GM06990 (cell line): ENCODE data around the gene SF3B3.
"Not testable (repeated sequence)": the region's sequence is repeated elsewhere in the genome, so short reads cannot be mapped to it uniquely, and the experiment has no call there.

Experiments used
- DNase-seq: peaks from one replicate; pipeline ENCODE4 v3.0.0-alpha.2; 2011; ENCODE audit not compliant: insufficient read length; ENCODE audit errors: extremely low read depth
- H3K27me3 ChIP-seq: replicated peaks from 2 replicates; pipeline ENCODE4 v1.6.0; 2011; ENCODE audit warnings: low read length; ENCODE audit not compliant: control insufficient read depth, insufficient read depth
- H3K36me3 ChIP-seq: 2 replicates; pipeline ENCODE4 v1.5.1; 2011; ENCODE audit warnings: low read length; ENCODE audit not compliant: control insufficient read depth, insufficient read depth
- H3K4me3 ChIP-seq: replicated peaks from 2 replicates; pipeline ENCODE4 v1.5.1; 2011; ENCODE audit warnings: low read depth, mild to moderate bottlenecking, control low read depth, low read length
- CTCF ChIP-seq: IDR thresholded peaks from 2 replicates; pipeline ENCODE4 v1.5.1; 2011; ENCODE audit warnings: low read length, control low read depth, mild to moderate bottlenecking, inconsistent platforms; ENCODE audit not compliant: insufficient read depth, poor library complexity, severe bottlenecking

Gene SF3B3

GRCh38 chr16:70611224-70611598, 87.6 kb downstream of the SF3B3 start:
- DNase-seq, result no peak
- H3K4me3 ChIP-seq, result no peak overlapping the region
- TF ChIP-seq CTCF, result no peak
- H3K27me3 ChIP-seq, result no peaks in the 10 kb centered on the region; the same call in 1 of the 2 replicates
- H3K36me3 ChIP-seq, result no peaks in the 10 kb centered on the region

GRCh38 chr16:70611785-70612303, 88.2 kb downstream of the SF3B3 start:
- TF ChIP-seq CTCF, result no peak
- H3K36me3 ChIP-seq, result no peaks in the 10 kb centered on the region
- no peaks in the 10 kb centered on the region; the same call in 1 of the 2 replicates for H3K27me3 ChIP-seq
- DNase-seq, result no peak
- no peak overlapping the region for H3K4me3 ChIP-seq

GRCh38 chr16:70612931-70613330, 89.3 kb downstream of the SF3B3 start:
- DNase-seq, result no peak
- no peak for TF ChIP-seq CTCF
- Histone ChIP-seq H3K36me3 (no peaks in the 10 kb centered on the region), H3K4me3 (no peak overlapping the region), H3K27me3 (no peaks in the 10 kb centered on the region; the same call in 1 of the 2 replicates)

- TF ChIP-seq CTCF, result no peak
- Histone ChIP-seq H3K36me3 (no peaks in the 10 kb centered on the region), H3K27me3 (no peaks in the 10 kb centered on the region; the same call in 1 of the 2 replicates), H3K4me3 (no peak overlapping the region)
- DNase-seq, result no peak
These were observed 90.8 kb downstream of the SF3B3 start for GRCh38 chr16:70614208-70614951.

GRCh38 chr16:70615945-70616344, 92.3 kb downstream of the SF3B3 start:
- no peaks in the 10 kb centered on the region for H3K36me3 ChIP-seq
- no peaks in the 10 kb centered on the region; the same call in 1 of the 2 replicates for H3K27me3 ChIP-seq
- no peak overlapping the region for H3K4me3 ChIP-seq
- DNase-seq, result no peak
- TF ChIP-seq CTCF, result no peak

GRCh38 chr16:70621864-70622263, 98.2 kb downstream of the SF3B3 start:
- not testable (repeated sequence) for H3K4me3 ChIP-seq

More at GRCh38 chr16:70621864-70622263, 98.2 kb downstream of the SF3B3 start:
- not testable (repeated sequence) for H3K27me3 ChIP-seq, DNase-seq, H3K36me3 ChIP-seq
